Endodermal cell (in vitro differentiated cells): Measurements from ENCODE around the gene ADGRG6. TPM values are rescaled to one million over a fixed set of nuclear protein-coding genes. Genes with fewer than 3 reads are reported as not detected.
"Not testable (repeated sequence)": the region's sequence is repeated elsewhere in the genome, so short reads cannot be mapped to it uniquely, and the experiment has no call there.

Source experiments
- DNase-seq: peaks from one replicate; pipeline ENCODE4 v3.0.0-alpha.2; 2017
- H3K27ac ChIP-seq: 2 replicates; pipeline ENCODE4 v1.5.1; 2013; ENCODE audit warnings: mild to moderate bottlenecking, low read depth, low read length, moderate library complexity
- H3K27me3 ChIP-seq: 2 replicates; pipeline ENCODE4 v1.6.1; 2013; ENCODE audit warnings: mild to moderate bottlenecking, low read length, moderate library complexity; ENCODE audit not compliant: insufficient read depth, control insufficient read depth, poor library complexity, severe bottlenecking
- H3K36me3 ChIP-seq: 2 replicates; pipeline ENCODE4 v1.7.0; 2013; ENCODE audit warnings: mild to moderate bottlenecking, low read length, moderate library complexity; ENCODE audit not compliant: control insufficient read depth, insufficient read depth
- H3K4me1 ChIP-seq: one replicate; pipeline ENCODE4 v1.7.0; 2013; ENCODE audit warnings: low read length; ENCODE audit not compliant: control insufficient read depth, insufficient read depth
- H3K4me3 ChIP-seq: 2 replicates; pipeline ENCODE4 v1.5.1; 2013; ENCODE audit warnings: mild to moderate bottlenecking, low read length, moderate library complexity
- H3K9ac ChIP-seq: 2 replicates; pipeline ENCODE4 v1.6.1; 2013; ENCODE audit warnings: mild to moderate bottlenecking, low read length, moderate library complexity; ENCODE audit not compliant: poor library complexity, severe bottlenecking; ENCODE audit errors: extremely low read depth
- H3K9me3 ChIP-seq: 2 replicates; pipeline ENCODE4 v1.6.1; 2013; ENCODE audit warnings: mild to moderate bottlenecking, low read length, moderate library complexity; ENCODE audit not compliant: control insufficient read depth
- H3K27ac Mint-ChIP-seq: 2 replicates; pipeline ENCODE4 v1.8.0; 2020; ENCODE audit warnings: mixed read lengths
- H3K27me3 Mint-ChIP-seq: 2 replicates; pipeline ENCODE4 v1.8.0; 2021; ENCODE audit warnings: mild to moderate bottlenecking, mixed read lengths; ENCODE audit not compliant: insufficient read depth
- H3K36me3 Mint-ChIP-seq: 2 replicates; pipeline ENCODE4 v1.8.0; 2020; ENCODE audit warnings: low read depth, mixed read lengths
- H3K4me1 Mint-ChIP-seq: 2 replicates; pipeline ENCODE4 v1.8.0; 2020; ENCODE audit warnings: mixed read lengths
- H3K4me3 Mint-ChIP-seq: 2 replicates; pipeline ENCODE4 v1.8.0; 2020; ENCODE audit warnings: mild to moderate bottlenecking, moderate library complexity, mixed read lengths
- H3K9me3 Mint-ChIP-seq: 2 replicates; pipeline ENCODE4 v1.8.0; 2020; ENCODE audit warnings: mild to moderate bottlenecking, mixed read lengths
- CTCF ChIP-seq: fragments of 200-600 bp; sonication (generic); conservative IDR thresholded peaks from 2 replicates; pipeline ENCODE4 v1.5.0; 2021; ENCODE audit warnings: antibody characterized with exemption, mild to moderate bottlenecking
- WGBS, 2 experiments: methylation state at CpG; one replicate each; pipeline versions ENCODE4 v1.1.5 to v1.1.7; 2013; ENCODE audit warnings: missing lambda C conversion rate in 2 of 2, mixed read lengths in 1 of 2; ENCODE audit not compliant: insufficient coverage in 1 of 2, insufficient read length in 1 of 2; 5-methylcytosine and 5-hydroxymethylcytosine counted together
- total RNA-seq, 2 donors: library from RNA; stranded (reverse); fragmentation: NEBNext Ultra II Directional in 1 of 2; extraction: Animal tissue kit (Norgen Biotek cat#: 25700) in 1 of 2; gene quantifications; 2 replicates in 1 of 2; 3 replicates in 1 of 2; pipeline ENCODE4 v1.2.1, GENCODE V29; 2021

ADGRG6 gene
- total RNA-seq, 2 donors from 2014 or later, result 20.4 to 26.8 TPM

- no peaks in the 10 kb centered on the region for H3K4me1 ChIP-seq
- H3K4me3 Mint-ChIP-seq, result no peak overlapping the region
- H3K27me3 ChIP-seq, result no peaks in the 10 kb centered on the region
- no peak overlapping the region for H3K4me3 ChIP-seq
- no peak for TF ChIP-seq CTCF
- peaks cover 10% of the 10 kb centered on the region for H3K4me1 Mint-ChIP-seq
- H3K9ac ChIP-seq, result no peak overlapping the region
- DNase-seq, result no peak
- H3K27me3 Mint-ChIP-seq, result no peaks in the 10 kb centered on the region
- H3K27ac Mint-ChIP-seq, result no peak overlapping the region
- no peak overlapping the region for H3K27ac ChIP-seq
- H3K9me3 Mint-ChIP-seq, result no peaks in the 10 kb centered on the region
- H3K9me3 ChIP-seq, result no peaks in the 10 kb centered on the region
- H3K36me3 Mint-ChIP-seq, result no peaks in the 10 kb centered on the region
- 92% methylated on average over 1 of the region's 1 CpG; no CpG with 5 or more reads in 1 of the 2 experiments for WGBS, 2 experiments
- H3K36me3 ChIP-seq, result no peaks in the 10 kb centered on the region
These were observed 43.5 kb downstream of the ADGRG6 start for GRCh38 chr6:142345261-142345660.

GRCh38 chr6:142346166-142346565 is 44.4 kb downstream of the ADGRG6 start:
- H3K27ac Mint-ChIP-seq, H3K9ac ChIP-seq, H3K4me1 Mint-ChIP-seq, H3K36me3 ChIP-seq, DNase-seq, H3K4me3 ChIP-seq, H3K36me3 Mint-ChIP-seq, H3K4me3 Mint-ChIP-seq, H3K27ac ChIP-seq, H3K9me3 Mint-ChIP-seq, H3K27me3 ChIP-seq, H3K27me3 Mint-ChIP-seq, H3K9me3 ChIP-seq, H3K4me1 ChIP-seq: not testable (repeated sequence)
- 91 to 100% methylated on average over 1 to 3 of the region's 3 CpGs for WGBS, 2 experiments

GRCh38 chr6:142349215-142349823 is 47.5 kb downstream of the ADGRG6 start:
- Histone ChIP-seq H3K36me3 (no peaks in the 10 kb centered on the region), H3K4me3 (no peak overlapping the region), H3K27ac (no peak overlapping the region), H3K4me1 (no peaks in the 10 kb centered on the region), H3K9me3 (no peaks in the 10 kb centered on the region), H3K9ac (no peak overlapping the region), H3K27me3 (no peaks in the 10 kb centered on the region)
- H3K36me3 Mint-ChIP-seq, result peaks cover 3% of the 10 kb centered on the region
- no peaks in the 10 kb centered on the region for H3K27me3 Mint-ChIP-seq
- DNase-seq, result no peak
- H3K4me3 Mint-ChIP-seq, result no peak overlapping the region
- WGBS, 2 experiments, result 89 to 100% methylated on average over 2 to 3 of the region's 3 CpGs
- peaks cover 12% of the 10 kb centered on the region for H3K9me3 Mint-ChIP-seq
- no peak overlapping the region for H3K27ac Mint-ChIP-seq
- H3K4me1 Mint-ChIP-seq, result peaks cover 10% of the 10 kb centered on the region
- no peak for TF ChIP-seq CTCF

GRCh38 chr6:142350309-142350708 is 48.5 kb downstream of the ADGRG6 start:
- no peak for TF ChIP-seq CTCF
- WGBS, 2 experiments, result 100% methylated on average over 1 of the region's 1 CpG

More at GRCh38 chr6:142350309-142350708, 48.5 kb downstream of the ADGRG6 start:
- Histone ChIP-seq H3K4me1 (no peaks in the 10 kb centered on the region), H3K27ac (no peak overlapping the region), H3K9ac (no peak overlapping the region), H3K27me3 (no peaks in the 10 kb centered on the region), H3K9me3 (no peaks in the 10 kb centered on the region), H3K4me3 (no peak overlapping the region), H3K36me3 (no peaks in the 10 kb centered on the region)
- Mint-ChIP-seq H3K36me3 (peaks cover 3% of the 10 kb centered on the region), H3K4me3 (no peak overlapping the region), H3K4me1 (peaks cover 10% of the 10 kb centered on the region), H3K27ac (no peak overlapping the region), H3K9me3 (peaks cover 12% of the 10 kb centered on the region), H3K27me3 (no peaks in the 10 kb centered on the region)
- DNase-seq, result no peak
